Pancreas (tissue), 10 donors: Measurements from ENCODE around the gene RESF1. TPM values are rescaled to one million over a fixed set of nuclear protein-coding genes. Genes with fewer than 3 reads are reported as not detected.

ENCODE experiments used
- ATAC-seq, 4 donors: fragments of 200-7000 bp; cut with Tn5 transposase; one replicate each; pipeline versions ENCODE4 v1.8.0 to v1.9.1; 2020; ENCODE audit warnings: mild to moderate bottlenecking in 4 of 4, moderate library complexity in 4 of 4
- DNase-seq, 6 donors: peaks; one replicate each; pipeline ENCODE4 v3.0.0-alpha.2; 2020
- FAIRE-seq: peaks from 2 replicates; lab custom pipeline; 2012; peaks lifted over from hg19 to GRCh38; lab: Jason Lieb, UNC
- H3K27ac ChIP-seq, 4 donors: fragments of 200-600 bp; sonication (generic); 1 replicate in 3 of 4; 2 replicates in 1 of 4; pipeline versions ENCODE4 v1.5.0 to v1.8.0; 2020
- H3K27me3 ChIP-seq, 4 donors: fragments of 200-600 bp; one replicate each; pipeline ENCODE4 v1.8.0; 2021
- H3K36me3 ChIP-seq, 3 donors: fragments of 200-600 bp; sonication (generic) in 1 of 3; one replicate each; pipeline versions ENCODE4 v1.5.0 to v1.8.0; 2020 to 2021
- H3K4me1 ChIP-seq, 3 donors: fragments of 200-600 bp; one replicate each; pipeline ENCODE4 v1.8.0; 2021
- H3K4me3 ChIP-seq, 4 donors: fragments of 200-600 bp; sonication (generic) in 2 of 4; one replicate each; pipeline versions ENCODE4 v1.5.0 to v1.8.0; 2020 to 2021
- H3K9me3 ChIP-seq, 4 donors: fragments of 200-600 bp; one replicate each; pipeline ENCODE4 v1.8.0; 2021
- WGBS, 2 donors: extraction: QIAGEN DNeasy Blood & Tissue Kit; methylation state at CpG; one replicate each; pipeline ENCODE4 v1.1.7; 2013; 5-methylcytosine and 5-hydroxymethylcytosine counted together
- intact Hi-C, 3 donors: fragments of 100-400 bp; cut with DNase I; formaldehyde crosslinking; loops; one replicate each; pipeline versions ENCODE4 v1.11.1 to v1.14.2; 2022
- polyA plus RNA-seq, 2 donors: library from polyadenylated mRNA; stranded (reverse); fragments of 200-250 nt; gene quantifications; one replicate each; pipeline ENCODE4 v1.2.3, GENCODE V29; 2013
- total RNA-seq, 6 donors: library from RNA; stranded (reverse); fragmentation: NEBNext Ultra II Directional in 4 of 6; extraction: Animal tissue kit (Norgen Biotek cat#: 25700) in 4 of 6; gene quantifications; one replicate each; pipeline versions ENCODE4 v1.2.1 to v1.2.4, GENCODE V29; 2021 to 2023
- TF ChIP-seq, protein P1 (sequence below), 4 donors: fragments of 200-600 bp; sonication (generic) in 3 of 4; IDR thresholded peaks; one replicate each; pipeline versions ENCODE4 v1.5.0 to v1.8.0; 2021; ENCODE audit warnings: antibody characterized with exemption in 4 of 4
- donor health status: healthy with polysubstance abuse.
- donor health status: DM: no; HTN: no; CAD: no; lungs with moderate emphysema.
- donor health status: DM: no; HTN: no; CAD: no.
- donor health status: control.
- donor health status: control.
- donor health status: Bipolar disorder and iron deficiency.
- donor health status: DM: yes; HTN: yes; CAD: no.
- donor health status: DM: no; HTN: no; CAD: no.
- donor health status: DM: no; HTN: no; CAD: no.
- donor health status: DM: yes; HTN: yes; CAD: no.

The RESF1 gene
- total and polyA plus RNA-seq, 8 donors, result 10.6 to 32.1 (median 19.8) TPM

GRCh38 chr12:31951008-31951407, 8.2 kb upstream of the RESF1 start:
- Histone ChIP-seq H3K36me3 (no peaks in the 10 kb centered on the region), H3K27me3 (no peaks in the 10 kb centered on the region), H3K4me3 (no peak overlapping the region), H3K4me1 (no peaks in the 10 kb centered on the region), H3K27ac (no peak overlapping the region), H3K9me3 (no peaks in the 10 kb centered on the region)
- intact Hi-C loops, result no loop called here
- ATAC-seq (no peak), FAIRE-seq (no peak), DNase-seq (no peak)
- TF ChIP-seq, protein P1, sequence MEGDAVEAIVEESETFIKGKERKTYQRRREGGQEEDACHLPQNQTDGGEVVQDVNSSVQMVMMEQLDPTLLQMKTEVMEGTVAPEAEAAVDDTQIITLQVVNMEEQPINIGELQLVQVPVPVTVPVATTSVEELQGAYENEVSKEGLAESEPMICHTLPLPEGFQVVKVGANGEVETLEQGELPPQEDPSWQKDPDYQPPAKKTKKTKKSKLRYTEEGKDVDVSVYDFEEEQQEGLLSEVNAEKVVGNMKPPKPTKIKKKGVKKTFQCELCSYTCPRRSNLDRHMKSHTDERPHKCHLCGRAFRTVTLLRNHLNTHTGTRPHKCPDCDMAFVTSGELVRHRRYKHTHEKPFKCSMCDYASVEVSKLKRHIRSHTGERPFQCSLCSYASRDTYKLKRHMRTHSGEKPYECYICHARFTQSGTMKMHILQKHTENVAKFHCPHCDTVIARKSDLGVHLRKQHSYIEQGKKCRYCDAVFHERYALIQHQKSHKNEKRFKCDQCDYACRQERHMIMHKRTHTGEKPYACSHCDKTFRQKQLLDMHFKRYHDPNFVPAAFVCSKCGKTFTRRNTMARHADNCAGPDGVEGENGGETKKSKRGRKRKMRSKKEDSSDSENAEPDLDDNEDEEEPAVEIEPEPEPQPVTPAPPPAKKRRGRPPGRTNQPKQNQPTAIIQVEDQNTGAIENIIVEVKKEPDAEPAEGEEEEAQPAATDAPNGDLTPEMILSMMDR (IDR thresholded peaks at IDR 0.05), result no peak
- 61 to 75% methylated on average over 4 of the region's 4 CpGs for WGBS, 2 donors

DNA sequence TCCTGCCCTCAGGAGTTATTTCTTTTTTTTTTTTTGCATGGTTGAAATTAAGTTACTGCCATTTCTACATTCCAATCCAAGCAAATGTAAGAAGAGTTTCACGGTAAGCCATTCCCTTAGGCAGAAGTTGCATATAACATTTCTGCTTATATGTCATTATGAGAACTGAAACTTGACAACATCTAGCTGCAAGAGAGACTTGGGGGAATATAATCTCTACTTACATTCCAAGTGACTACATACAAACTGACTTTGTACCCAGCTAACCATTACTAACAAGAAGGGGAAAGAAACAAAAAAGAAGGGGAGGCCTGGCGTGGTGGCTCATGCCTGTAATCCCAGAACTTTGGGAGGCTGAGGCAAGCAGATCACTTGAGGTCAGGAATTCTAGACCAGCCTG, 7.3 kb upstream of the RESF1 start:
- ATAC-seq (no peak), FAIRE-seq (no peak), DNase-seq (no peak)
- WGBS, 2 donors, result 97 to 98% methylated on average over 2 of the region's 2 CpGs
- no peaks in the 10 kb centered on the region for H3K9me3 ChIP-seq
- no peaks in the 10 kb centered on the region for H3K4me1 ChIP-seq
- no peaks in the 10 kb centered on the region for H3K27me3 ChIP-seq
- no peak overlapping the region for H3K27ac ChIP-seq
- TF ChIP-seq, protein P1 (IDR thresholded peaks at IDR 0.05), result no peak
- intact Hi-C loops, result no loop called here
- no peak overlapping the region for H3K4me3 ChIP-seq
- no peaks in the 10 kb centered on the region for H3K36me3 ChIP-seq

GRCh38 chr12:31952418-31952817, 6.8 kb upstream of the RESF1 start:
- Histone ChIP-seq H3K27me3 (no peaks in the 10 kb centered on the region), H3K9me3 (no peaks in the 10 kb centered on the region), H3K27ac (no peak overlapping the region), H3K4me3 (no peak overlapping the region), H3K4me1 (no peaks in the 10 kb centered on the region), H3K36me3 (no peaks in the 10 kb centered on the region)
- WGBS, 2 donors, result 85 to 89% methylated on average over 5 of the region's 5 CpGs
- ATAC-seq (no peak), DNase-seq (no peak), FAIRE-seq (no peak)
- intact Hi-C loops, result no loop called here
- TF ChIP-seq, protein P1 (IDR thresholded peaks at IDR 0.05), result no peak

DNA sequence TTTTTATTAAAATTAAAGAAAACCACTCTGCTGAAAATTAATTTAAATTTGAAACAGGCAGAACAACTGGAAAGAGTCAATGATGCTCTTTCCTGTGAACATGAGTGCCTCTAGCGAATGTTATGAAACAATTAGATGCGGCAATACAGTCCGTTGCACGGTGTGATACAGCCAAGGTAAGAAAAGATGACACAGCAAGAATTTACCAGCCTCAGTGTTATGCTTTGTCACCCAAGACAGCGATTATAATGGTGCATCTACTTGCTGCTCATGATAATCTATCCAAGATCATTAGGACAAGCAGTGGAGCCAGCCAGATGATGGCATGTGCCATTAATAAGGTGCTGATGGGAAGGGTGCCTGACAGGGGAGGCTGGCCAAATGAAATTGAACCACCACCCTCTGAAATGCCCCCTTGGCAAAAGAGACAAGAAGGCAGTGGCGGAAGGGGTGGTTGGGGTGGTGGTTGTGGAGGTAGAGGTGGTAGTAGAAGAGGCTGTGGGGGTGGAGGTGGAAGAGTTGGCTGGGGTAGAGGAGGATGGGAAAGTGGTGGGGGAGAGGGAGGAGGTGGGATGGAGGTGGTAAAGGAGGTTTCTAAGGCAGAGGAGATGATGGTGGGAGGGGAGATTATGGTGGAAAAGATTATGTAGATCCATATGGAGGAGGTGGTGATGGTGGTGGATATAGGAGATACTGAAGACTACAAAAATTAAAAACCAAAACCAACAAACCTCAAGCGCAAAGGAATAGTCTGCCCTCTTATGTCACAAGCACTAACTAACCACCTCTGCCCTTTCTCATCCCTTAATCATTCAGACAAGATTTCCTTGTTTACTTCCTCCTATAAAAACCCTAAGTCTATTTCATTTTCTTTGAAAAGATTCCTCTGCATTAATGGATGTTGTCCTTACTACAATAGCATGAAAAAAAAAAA, 4.0 kb upstream of the RESF1 start:
- intact Hi-C loops, result loop anchor here in 1 of 3 donors (5.0 kb wide), 1 partner anchor 347 kb away; no protein-coding TSS in a partner anchor
- 92 to 96% methylated on average over 7 of the region's 7 CpGs for WGBS, 2 donors

More for the DNA sequence above, 4.0 kb upstream of the RESF1 start:
- H3K4me1 ChIP-seq, result peaks cover 0 to 4% (median 0%) of the 10 kb centered on the region in 3 donors
- TF ChIP-seq, protein P1 (IDR thresholded peaks at IDR 0.05), result no peak
- DNase-seq, result no peak
- FAIRE-seq, result no peak
- ATAC-seq, result no peak
- no peak overlapping the region for H3K27ac ChIP-seq
- H3K9me3 ChIP-seq, result no peaks in the 10 kb centered on the region
- no peaks in the 10 kb centered on the region for H3K36me3 ChIP-seq
- H3K27me3 ChIP-seq, result no peaks in the 10 kb centered on the region
- H3K4me3 ChIP-seq, result no peak overlapping the region
